NCI-H526 treated with DMSO at 0.1 percent for 48 hours (cell line): Measurements from ENCODE around the gene OR4D5.

Experiments used
- DNase-seq: peaks from one replicate; lab custom pipeline; 2025; lab: John Stamatoyannopoulos, UW

OR4D5 gene

DNA sequence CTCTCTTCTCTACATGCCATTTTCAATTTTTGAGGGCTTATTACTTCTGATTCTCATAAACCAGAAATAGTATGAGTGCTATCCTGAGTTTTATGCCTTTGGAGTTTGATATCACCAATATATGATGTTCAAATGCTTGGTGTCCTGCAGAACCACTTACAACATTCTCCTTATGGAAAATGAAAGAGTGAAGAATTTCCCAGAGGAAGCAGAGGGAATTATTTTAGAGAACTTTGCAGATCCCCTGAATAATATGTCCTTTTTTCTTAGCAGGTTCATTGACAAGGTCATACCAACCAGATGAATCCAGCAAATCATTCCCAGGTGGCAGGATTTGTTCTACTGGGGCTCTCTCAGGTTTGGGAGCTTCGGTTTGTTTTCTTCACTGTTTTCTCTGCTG, at the start of gene OR4D5:
Gene OR4D5 (plus strand): TSS at position 301 of the 400 bp plus-strand sequence. CDS start 0 bp downstream, at position 301.
- no peak for DNase-seq

- no peak for DNase-seq
Measured at GRCh38 chr11:123892031-123892430, 47.4 kb upstream of the OR4D5 start.

- DNase-seq = no peak
Measured at GRCh38 chr11:123899792-123900191, 39.6 kb upstream of the OR4D5 start.

DNA sequence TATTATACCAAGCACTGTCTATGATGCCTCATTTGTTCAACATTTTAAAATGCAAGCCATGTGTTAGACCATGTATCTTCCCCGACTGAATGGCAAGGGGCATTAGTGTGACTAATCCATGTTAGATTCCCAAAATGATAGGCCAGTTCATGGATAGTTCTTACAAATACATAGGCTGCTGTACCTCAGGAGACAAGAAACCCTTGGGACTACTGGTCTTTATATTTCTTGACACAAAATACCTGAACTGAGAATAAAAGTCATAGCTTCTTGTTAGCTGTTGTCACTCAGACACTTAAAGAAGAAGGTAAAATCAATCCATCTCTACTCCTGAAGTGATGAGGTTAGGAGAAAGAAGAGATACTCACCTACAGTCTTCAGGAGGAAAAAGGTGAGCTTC, 37.5 kb upstream of the OR4D5 start, which contains the start of gene OR8D4:
Gene OR8D4 (plus strand): TSS at position 301 of the 400 bp plus-strand sequence. CDS start 4,265 bp downstream, outside the sequence.
- DNase-seq = no peak

GRCh38 chr11:123903932-123904331, 35.5 kb upstream of the OR4D5 start:
- DNase-seq = no peak

GRCh38 chr11:123904932-123905331, 34.5 kb upstream of the OR4D5 start:
- no peak for DNase-seq

DNA sequence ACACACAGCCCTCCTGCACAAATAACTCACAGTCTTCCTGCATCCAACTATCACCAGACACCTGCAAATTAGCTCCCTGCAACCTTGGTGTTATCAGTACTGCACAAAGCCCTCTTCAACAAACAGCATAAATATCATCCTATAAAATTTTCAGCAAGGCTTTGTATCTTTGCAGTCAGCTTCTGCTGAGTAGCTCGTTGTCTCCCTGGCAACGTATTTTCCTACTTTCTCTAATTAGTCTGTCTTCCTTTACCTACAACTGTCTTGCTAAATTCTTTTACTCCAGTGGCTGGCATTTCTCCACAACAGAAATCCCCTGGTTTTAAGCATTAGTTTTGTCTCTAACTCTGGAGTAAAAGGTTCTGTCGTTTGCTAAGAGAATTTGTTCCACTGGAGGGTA, 33.6 kb upstream of the OR4D5 start:
- peak; percentile 44 for DNase-seq

GRCh38 chr11:123920943-123921342, 18.5 kb upstream of the OR4D5 start:
- DNase-seq = no peak

DNA sequence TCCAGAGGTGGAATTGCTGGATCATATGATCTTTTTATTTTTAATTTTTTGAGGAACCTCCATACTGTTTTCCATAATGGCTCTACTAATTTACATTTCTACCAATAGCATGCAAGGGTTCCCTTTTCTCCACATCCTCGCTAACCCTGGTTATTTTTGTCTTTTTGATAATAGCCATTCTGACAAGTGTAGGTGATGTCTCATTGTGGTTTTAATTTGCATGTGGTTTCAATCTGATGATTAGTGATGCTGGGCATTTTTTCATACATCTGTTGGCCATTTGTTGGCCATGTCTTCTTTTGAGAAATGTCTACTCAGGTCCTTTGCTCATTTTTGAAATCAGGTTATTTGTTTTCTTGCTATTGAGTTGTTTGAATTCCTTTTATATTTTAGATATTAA, 15.4 kb upstream of the OR4D5 start:
- DNase-seq = peak; percentile 71

DNA sequence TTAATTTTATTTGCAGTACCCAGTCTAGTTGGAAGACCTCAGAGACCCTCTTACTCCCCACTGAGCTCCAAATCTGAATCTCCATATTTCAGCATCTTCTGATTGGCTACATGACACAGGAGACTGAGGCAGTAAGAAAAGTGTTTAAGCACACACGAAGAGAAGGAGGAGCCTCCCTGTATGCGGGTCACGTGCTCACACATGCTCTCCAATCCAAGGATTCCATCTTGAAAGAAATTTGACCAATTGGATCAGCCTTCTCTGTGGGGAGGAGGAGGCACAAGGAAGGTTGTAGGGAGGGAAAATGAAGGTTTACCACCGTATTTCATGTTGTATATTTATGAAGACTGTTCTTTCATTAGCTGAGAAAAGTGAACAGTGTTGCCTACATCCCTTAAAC, 3.0 kb downstream of the OR4D5 start:
- no peak for DNase-seq

DNA sequence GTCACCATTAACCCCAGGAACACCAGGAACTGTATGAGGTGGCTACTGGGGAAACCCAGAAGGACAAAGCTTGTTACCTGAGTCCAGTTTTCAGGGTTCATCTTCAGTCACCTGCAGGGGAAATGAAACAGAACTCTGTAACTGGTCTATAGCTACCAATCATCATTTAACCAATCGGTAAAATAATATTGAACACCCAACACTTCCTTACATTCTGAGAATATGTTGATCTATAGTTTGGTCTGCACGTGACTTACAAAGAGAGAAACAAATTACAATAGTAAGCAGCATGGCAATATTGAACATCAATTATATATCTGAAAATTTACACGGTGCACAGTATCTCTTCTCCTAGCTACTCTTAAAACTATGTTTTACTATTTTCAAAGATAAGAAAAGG, 4.3 kb downstream of the OR4D5 start, which contains the start of gene OR6T1:
Gene OR6T1 (minus strand): TSS at position 101 of the 400 bp plus-strand sequence. CDS start 0 bp downstream, at position 101.
- no peak for DNase-seq

- DNase-seq = no peak
Measured at GRCh38 chr11:123945132-123945531, 5.7 kb downstream of the OR4D5 start.

GRCh38 chr11:123956752-123957151, 17.3 kb downstream of the OR4D5 start:
- no peak for DNase-seq

DNA sequence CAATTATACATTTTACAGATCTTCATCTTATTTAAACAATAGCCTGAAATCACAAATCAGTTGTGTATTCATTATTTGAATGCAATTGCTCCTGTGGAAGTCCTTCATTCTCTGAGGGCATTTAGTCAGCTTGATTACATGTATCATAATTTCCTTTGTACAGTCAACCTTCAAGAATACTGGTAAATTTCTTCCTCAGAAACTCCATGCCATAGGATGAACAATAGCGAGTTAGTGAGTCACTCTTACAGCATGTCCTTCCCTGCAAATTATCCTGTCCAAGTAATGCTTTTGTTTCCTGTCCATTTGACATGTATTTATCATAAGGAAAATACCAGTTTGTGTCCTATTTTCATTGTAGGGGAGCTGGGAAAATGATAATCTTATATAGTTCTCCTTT, 34.4 kb downstream of the OR4D5 start:
- no peak for DNase-seq

DNA sequence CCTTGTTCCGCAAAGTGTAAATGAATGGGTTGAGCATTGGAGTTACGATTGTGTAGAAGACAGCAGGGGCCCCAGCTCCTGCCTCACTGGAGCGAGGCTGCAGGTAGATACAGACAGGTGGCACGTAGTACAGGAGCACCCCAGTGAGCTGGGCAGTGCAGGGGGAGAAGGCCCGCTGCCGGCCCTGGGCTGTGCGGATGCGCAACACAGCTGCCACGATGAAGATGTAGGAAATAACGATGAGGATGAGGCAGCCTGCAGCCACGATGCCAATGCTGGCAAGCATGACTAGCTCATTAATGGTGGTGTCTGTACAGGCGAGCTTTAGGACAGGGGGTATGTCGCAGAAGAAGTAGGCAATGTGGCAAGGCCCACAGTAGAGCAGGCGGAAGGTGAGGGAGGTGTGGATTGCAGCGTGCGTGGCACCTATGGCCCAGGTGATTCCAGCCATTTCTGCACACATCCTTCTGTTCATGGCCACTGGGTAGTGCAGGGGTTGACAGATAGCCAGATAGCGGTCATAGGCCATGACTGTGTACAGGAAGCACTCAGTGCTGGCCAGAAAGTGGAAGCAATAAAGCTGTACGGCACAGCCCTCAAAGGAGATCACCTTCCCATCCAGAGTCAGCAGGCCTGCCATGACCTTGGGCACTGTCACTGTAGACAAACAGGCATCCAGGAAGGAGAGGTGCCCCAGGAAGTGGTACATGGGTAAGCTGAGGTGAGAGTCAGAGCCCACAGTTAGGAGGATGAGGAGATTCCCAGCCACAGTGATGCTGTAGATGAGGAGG, 37.5 kb downstream of the OR4D5 start:
- no peak for DNase-seq

GRCh38 chr11:123977731-123978347, 38.4 kb downstream of the OR4D5 start, which contains the start of gene OR10S1:
Gene OR10S1, minus strand, starts transcription at chr11:123977781. Its CDS starts 117 bp downstream, at chr11:123977664.
- DNase-seq = no peak

DNA sequence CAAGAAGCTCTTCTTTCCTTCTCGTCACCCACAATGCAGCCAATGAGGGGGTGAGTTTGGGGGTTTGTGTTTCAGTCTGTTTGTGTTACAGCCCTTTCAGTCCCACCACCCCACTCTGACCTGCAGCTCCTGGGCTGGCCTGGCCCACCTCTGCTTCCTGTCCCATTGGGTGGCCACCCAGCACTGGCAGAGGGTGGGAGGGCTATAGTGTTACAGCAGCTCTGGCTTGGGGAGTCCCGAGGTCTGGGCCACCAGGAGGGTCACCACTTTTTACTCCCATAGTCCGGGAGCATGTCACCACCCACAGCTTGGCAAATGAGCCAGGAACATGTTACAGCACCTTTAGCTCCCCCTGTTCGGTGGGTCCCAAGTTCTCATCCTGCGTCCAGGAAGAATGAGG, 39.9 kb downstream of the OR4D5 start:
- no peak for DNase-seq
